ENCODE data around the gene PPP1R3G.

Gene PPP1R3G

DNA sequence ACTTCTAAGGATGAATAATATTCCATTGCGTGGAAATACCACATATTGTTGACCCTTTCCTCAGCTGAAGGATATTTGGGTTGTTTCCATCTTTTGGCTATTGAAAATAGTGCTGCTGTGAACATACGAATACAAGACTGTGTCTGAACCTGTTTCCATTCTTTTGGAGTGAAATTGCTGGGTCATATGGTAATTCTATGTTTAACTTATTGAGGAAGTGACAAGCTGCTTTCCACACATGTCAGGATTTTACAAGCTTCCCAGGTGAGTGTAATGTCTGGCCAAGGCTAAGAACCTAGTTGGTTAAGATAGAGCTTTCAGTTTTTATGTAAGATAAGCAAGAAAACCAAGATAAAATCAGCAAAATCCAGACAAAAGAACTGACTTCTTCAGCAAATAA, 48.8 kb downstream of the PPP1R3G start:
- H3K36me3 ChIP-seq (ENCODE audit: insufficient read depth, low read length), result no peaks in the 10 kb centered on the region
- H3K9me3 ChIP-seq (ENCODE audit: insufficient read depth, low read depth, low read length), result no peaks in the 10 kb centered on the region
- H3F3A ChIP-seq (ENCODE audit: low read depth), result no peaks in the 10 kb centered on the region
- H3K79me2 ChIP-seq (ENCODE audit: insufficient read depth, low read length), result no peaks in the 10 kb centered on the region
- H2AFZ ChIP-seq (ENCODE audit: low read length), result no peak overlapping the region
- H3K27me3 ChIP-seq (ENCODE audit: insufficient read depth, low read length, poor library complexity, severe bottlenecking), result no peaks in the 10 kb centered on the region
- H3K4me3 ChIP-seq (ENCODE audit: low read length, poor library complexity, severe bottlenecking), result no peak overlapping the region
- H3K9me2 ChIP-seq (replicated peaks; ENCODE audit: low read depth, low read length), result no peaks in the 10 kb centered on the region
- no peak overlapping the region for H3K4me2 ChIP-seq (ENCODE audit: low read depth, low read length, poor library complexity, severe bottlenecking)
- no peak overlapping the region for H3K9ac ChIP-seq (ENCODE audit: low read depth, low read length, poor library complexity, severe bottlenecking)
- no peaks in the 10 kb centered on the region for H4K20me1 ChIP-seq (ENCODE audit: insufficient read depth, low read length, poor library complexity, severe bottlenecking)
- H3K4me1 ChIP-seq (ENCODE audit: insufficient read depth, low read length, poor library complexity, severe bottlenecking), result peaks cover 5% of the 10 kb centered on the region
- TF ChIP-seq EZH2phosphoT487 (IDR thresholded peaks at IDR 0.05; ENCODE audit: borderline replicate concordance), result no peak

DNA sequence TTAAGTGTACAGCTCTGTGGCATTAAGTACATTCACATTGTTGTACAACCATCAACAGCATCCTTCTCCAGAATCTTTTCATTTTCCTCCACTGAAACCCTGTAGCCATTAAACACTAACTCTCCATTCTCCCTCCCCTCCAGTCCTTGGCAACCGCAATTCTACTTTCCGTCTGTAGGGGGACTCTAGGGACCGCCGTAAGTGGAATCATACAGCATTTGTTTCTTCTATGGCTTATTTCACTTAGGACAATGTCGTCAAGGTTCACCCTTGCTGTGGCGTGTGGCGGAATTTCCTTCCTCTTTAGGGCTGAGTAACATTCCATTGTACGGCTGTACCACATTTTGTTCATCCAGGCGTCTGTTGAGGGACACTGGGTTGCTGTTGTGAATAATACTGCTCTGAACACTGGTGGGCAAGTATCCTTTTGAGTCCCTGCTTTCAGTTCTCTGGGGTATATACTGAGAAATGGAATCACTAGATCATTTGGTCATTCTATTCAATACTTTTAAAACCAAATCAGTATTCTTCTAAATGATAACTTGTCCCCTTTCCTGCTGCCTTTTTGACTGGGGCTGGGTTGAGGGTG, 50.7 kb downstream of the PPP1R3G start:
- H3K36me3 ChIP-seq (ENCODE audit: insufficient read depth, low read length), result no peaks in the 10 kb centered on the region
- H3F3A ChIP-seq (ENCODE audit: low read depth), result no peaks in the 10 kb centered on the region

DNA sequence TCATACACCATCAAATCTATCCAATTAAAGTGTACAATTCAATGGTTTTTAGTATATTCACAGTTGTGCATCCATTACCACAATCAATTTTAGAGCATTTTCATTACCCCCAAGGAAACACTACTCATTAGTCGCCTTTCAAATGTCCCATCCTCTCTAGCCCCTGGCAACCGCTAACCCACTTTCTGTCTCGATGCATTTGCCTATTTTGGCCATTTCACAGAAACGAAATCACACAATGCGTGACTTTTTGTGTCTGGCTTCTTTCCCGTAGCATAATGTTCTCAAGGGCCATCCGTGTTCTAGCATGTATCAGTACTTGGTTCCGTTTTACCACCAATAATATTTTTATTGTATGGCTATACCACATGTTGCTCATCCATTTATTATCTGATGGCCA, 51.7 kb downstream of the PPP1R3G start:
- no peak overlapping the region for H3K9ac ChIP-seq (ENCODE audit: low read depth, low read length, poor library complexity, severe bottlenecking)
- H3F3A ChIP-seq (ENCODE audit: low read depth), result no peaks in the 10 kb centered on the region
- no peaks in the 10 kb centered on the region for H3K79me2 ChIP-seq (ENCODE audit: insufficient read depth, low read length)
- no peaks in the 10 kb centered on the region for H3K36me3 ChIP-seq (ENCODE audit: insufficient read depth, low read length)
- TF ChIP-seq, protein P1, sequence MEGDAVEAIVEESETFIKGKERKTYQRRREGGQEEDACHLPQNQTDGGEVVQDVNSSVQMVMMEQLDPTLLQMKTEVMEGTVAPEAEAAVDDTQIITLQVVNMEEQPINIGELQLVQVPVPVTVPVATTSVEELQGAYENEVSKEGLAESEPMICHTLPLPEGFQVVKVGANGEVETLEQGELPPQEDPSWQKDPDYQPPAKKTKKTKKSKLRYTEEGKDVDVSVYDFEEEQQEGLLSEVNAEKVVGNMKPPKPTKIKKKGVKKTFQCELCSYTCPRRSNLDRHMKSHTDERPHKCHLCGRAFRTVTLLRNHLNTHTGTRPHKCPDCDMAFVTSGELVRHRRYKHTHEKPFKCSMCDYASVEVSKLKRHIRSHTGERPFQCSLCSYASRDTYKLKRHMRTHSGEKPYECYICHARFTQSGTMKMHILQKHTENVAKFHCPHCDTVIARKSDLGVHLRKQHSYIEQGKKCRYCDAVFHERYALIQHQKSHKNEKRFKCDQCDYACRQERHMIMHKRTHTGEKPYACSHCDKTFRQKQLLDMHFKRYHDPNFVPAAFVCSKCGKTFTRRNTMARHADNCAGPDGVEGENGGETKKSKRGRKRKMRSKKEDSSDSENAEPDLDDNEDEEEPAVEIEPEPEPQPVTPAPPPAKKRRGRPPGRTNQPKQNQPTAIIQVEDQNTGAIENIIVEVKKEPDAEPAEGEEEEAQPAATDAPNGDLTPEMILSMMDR (conservative IDR thresholded peaks at IDR 0.05; ENCODE audit: low read length), result no peak
- TF ChIP-seq EZH2phosphoT487 (IDR thresholded peaks at IDR 0.05; ENCODE audit: borderline replicate concordance), result no peak
- no peak overlapping the region for H3K4me3 ChIP-seq (ENCODE audit: low read length, poor library complexity, severe bottlenecking)
- peaks cover 5% of the 10 kb centered on the region for H3K4me1 ChIP-seq (ENCODE audit: insufficient read depth, low read length, poor library complexity, severe bottlenecking)
- H3K27me3 ChIP-seq (ENCODE audit: insufficient read depth, low read length, poor library complexity, severe bottlenecking), result no peaks in the 10 kb centered on the region
- H3K9me2 ChIP-seq (replicated peaks; ENCODE audit: low read depth, low read length), result no peaks in the 10 kb centered on the region
- H4K20me1 ChIP-seq (ENCODE audit: insufficient read depth, low read length, poor library complexity, severe bottlenecking), result no peaks in the 10 kb centered on the region
- no peak overlapping the region for H2AFZ ChIP-seq (ENCODE audit: low read length)
- no peak overlapping the region for H3K4me2 ChIP-seq (ENCODE audit: low read depth, low read length, poor library complexity, severe bottlenecking)
- no peaks in the 10 kb centered on the region for H3K9me3 ChIP-seq (ENCODE audit: insufficient read depth, low read depth, low read length)

More for the DNA sequence above, 50.7 kb downstream of the PPP1R3G start:
- H2AFZ ChIP-seq (ENCODE audit: low read length), result no peak overlapping the region
- no peak overlapping the region for H3K4me2 ChIP-seq (ENCODE audit: low read depth, low read length, poor library complexity, severe bottlenecking)
- no peaks in the 10 kb centered on the region for H3K9me3 ChIP-seq (ENCODE audit: insufficient read depth, low read depth, low read length)
- TF ChIP-seq EZH2phosphoT487 (IDR thresholded peaks at IDR 0.05; ENCODE audit: borderline replicate concordance), result no peak
- TF ChIP-seq, protein P1 (conservative IDR thresholded peaks at IDR 0.05; ENCODE audit: low read length), result peak; percentile 85
- H3K4me3 ChIP-seq (ENCODE audit: low read length, poor library complexity, severe bottlenecking), result no peak overlapping the region
- no peaks in the 10 kb centered on the region for H3K79me2 ChIP-seq (ENCODE audit: insufficient read depth, low read length)
- no peak overlapping the region for H3K9ac ChIP-seq (ENCODE audit: low read depth, low read length, poor library complexity, severe bottlenecking)
- peaks cover 5% of the 10 kb centered on the region for H3K4me1 ChIP-seq (ENCODE audit: insufficient read depth, low read length, poor library complexity, severe bottlenecking)
- no peaks in the 10 kb centered on the region for H3K9me2 ChIP-seq (replicated peaks; ENCODE audit: low read depth, low read length)
- H4K20me1 ChIP-seq (ENCODE audit: insufficient read depth, low read length, poor library complexity, severe bottlenecking), result no peaks in the 10 kb centered on the region
- no peaks in the 10 kb centered on the region for H3K27me3 ChIP-seq (ENCODE audit: insufficient read depth, low read length, poor library complexity, severe bottlenecking)
